HG03439 (cell line): ENCODE results near the gene ZNF519.
"Not testable (repeated sequence)": the region's sequence is repeated elsewhere in the genome, so short reads cannot be mapped to it uniquely, and the experiment has no call there.

Source experiments
- ATAC-seq: cut with Tn5 transposase; IDR thresholded peaks from one replicate; pipeline ENCODE4 v1.9.1; 2021; ENCODE audit warnings: mild to moderate bottlenecking, moderate library complexity; ENCODE audit not compliant: unreplicated experiment

Gene ZNF519

GRCh38 chr18:14132271-14132700 is at the start of gene ZNF519:
Gene ZNF519, minus strand, starts transcription at chr18:14132435. Its CDS starts 158 bp downstream, at chr18:14132277.
- ATAC-seq = peak; percentile 100

- no peak for ATAC-seq
Measured at GRCh38 chr18:14179306-14179705, 47.1 kb upstream of the ZNF519 start.

DNA sequence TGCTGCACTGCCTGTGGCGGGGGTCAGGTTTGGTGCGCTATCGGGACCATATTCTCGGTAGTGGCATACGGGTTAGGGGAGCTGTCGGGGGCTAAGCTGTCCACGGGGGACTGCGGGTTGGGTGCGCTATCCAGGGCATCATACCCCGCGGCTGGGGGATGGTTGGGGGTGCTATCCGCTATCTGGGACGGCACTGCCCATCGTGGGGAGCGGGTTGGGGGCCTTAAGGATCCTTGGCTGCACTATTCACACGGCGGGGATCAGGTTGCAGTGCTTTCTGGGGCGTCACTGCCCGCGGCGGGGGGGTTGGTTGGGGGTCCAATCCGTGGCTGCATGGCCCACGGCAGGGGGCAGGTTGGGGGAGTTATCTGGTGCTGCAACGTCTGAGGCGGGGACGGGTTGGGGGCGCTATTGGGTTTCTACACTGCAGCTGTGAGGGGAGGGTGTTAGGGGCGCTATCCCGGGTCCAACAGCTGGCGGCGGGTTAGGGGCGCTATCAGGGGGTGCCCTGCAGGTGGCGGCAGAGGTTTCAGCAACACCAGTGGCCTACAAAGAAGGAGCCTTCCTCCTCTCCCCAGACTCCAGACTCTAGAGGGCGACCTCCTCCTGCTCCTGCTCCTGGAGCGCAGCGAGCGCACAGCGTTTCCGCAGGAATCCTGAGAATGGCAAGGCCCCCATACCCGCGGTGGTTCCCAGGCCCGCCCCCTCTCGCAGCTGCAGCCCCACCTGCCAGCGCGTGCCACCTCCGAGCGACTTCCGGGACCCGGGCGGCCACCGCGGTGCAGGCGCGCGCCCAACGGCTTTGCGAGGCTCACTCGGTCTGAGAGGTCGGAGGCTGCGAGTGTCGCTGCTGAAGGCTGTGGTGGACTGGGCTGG is 46.3 kb upstream of the ZNF519 start:
- peak; percentile 94 for ATAC-seq

DNA sequence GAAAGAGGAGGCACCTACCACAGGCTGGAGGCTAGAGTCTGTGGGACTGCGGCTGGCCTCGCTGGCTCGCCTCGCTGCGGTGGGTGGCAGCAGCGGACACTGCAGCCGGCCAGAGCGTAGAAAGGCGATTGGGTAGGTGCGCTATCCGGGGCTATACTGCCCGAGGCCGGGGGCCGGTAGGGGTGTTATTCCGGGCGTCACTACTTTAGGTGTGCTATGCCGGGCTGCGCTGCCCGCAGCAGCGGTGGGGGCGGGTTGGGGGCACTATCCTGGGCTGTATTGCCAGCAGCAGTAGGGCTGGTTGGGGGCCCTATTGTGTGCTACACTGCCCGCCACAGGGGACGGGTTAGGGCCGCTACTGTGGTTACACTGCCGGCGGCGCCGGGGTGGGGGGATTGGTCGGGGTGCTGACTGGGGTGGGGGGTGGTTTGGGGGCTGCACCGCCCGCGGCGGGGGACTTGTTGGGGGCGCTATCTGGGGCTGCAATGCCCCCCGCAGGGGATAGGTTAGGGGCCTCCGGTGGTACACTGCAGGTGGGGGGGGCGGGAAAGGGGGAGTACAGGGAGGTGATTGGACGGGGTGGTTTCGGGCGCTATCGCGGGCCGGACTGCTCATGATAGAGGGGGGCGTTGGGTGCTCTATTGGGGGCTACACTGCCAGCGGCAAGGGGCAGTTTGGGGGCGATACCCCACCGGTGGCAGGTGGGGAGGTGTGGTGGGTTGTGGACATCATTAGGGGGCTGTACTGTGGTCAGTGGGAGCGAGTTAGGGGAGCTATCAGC is 45.5 kb upstream of the ZNF519 start:
- ATAC-seq = not testable (repeated sequence)

GRCh38 chr18:14175404-14175803 is 43.2 kb upstream of the ZNF519 start:
- ATAC-seq = not testable (repeated sequence)

GRCh38 chr18:14174706-14175085 is 42.5 kb upstream of the ZNF519 start:
- ATAC-seq = no peak

DNA sequence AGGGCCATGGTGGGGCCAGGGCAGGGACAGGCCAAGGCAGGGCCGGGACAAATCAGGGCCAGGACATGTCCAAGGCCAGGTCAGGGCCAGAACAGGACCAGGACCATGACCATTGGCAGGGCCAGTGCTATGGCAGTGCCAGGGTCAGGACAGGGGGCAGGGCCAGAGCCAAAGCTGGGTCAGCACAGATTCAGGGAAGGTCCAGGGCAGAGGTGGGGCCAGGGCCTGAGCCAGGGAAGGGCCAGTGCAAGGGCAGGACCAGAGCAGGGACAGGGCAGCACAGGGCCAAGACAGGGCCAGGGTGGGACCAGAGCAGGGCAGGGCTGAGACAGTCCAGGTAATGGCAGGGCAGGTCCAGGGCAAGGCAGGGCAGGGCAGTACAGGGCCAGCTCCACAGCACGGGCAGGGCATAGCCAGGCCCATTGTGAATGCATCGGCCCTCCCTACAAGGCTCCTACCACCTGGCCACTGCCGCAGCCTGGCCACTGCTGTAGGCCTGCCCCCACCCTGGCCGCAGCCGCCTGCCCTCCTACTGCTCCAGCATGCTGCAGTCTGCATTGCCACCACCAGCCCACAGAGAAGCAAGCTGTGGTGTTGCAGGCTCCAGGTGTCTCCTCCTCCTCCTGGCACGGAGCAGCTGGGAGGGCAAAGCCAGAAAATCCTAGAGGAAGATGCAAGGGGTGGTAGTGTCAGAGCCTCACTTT is 41.9 kb upstream of the ZNF519 start:
- ATAC-seq = not testable (repeated sequence)

DNA sequence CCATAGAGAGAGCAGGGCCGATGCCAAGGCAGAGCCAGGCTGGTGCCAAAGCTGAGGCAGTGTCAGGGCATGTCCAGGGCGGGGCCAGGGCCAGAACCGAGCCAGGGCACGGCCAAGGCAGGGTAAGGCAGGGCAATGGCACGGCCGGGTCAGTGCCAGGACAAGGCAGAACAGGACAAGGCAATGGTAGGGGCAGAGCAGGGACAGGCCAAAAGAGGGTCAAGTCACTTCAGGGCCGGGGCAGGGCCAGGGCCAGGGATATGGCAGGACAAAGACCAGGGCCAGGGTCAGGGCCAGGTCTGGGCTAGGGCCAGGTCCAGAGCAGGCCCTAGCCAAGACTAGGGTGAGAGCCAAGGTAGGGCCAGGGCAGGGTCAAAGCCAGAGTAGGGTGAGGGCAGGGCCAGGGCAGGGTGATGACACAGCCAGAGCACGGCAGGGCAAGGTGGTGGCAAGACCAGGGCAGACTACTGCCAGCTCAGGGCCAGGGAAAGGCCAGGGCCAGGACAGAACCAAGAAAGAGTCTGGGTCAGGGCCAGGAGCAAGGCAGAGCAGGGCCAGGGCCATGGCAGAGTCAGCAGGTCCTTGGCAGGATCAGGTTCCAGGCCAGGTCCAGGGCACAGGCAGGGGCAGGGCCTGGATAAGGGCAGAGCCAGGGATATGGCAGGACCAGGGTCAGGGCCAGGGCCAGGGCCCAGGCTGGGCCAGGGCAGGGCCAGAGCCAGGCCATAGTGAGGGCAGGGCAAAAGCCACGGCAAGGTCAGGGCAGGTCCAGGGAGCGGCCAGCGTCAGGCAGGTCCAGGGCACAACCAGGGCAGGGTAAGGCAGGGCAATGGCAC is 41.1 kb upstream of the ZNF519 start:
- not testable (repeated sequence) for ATAC-seq

DNA sequence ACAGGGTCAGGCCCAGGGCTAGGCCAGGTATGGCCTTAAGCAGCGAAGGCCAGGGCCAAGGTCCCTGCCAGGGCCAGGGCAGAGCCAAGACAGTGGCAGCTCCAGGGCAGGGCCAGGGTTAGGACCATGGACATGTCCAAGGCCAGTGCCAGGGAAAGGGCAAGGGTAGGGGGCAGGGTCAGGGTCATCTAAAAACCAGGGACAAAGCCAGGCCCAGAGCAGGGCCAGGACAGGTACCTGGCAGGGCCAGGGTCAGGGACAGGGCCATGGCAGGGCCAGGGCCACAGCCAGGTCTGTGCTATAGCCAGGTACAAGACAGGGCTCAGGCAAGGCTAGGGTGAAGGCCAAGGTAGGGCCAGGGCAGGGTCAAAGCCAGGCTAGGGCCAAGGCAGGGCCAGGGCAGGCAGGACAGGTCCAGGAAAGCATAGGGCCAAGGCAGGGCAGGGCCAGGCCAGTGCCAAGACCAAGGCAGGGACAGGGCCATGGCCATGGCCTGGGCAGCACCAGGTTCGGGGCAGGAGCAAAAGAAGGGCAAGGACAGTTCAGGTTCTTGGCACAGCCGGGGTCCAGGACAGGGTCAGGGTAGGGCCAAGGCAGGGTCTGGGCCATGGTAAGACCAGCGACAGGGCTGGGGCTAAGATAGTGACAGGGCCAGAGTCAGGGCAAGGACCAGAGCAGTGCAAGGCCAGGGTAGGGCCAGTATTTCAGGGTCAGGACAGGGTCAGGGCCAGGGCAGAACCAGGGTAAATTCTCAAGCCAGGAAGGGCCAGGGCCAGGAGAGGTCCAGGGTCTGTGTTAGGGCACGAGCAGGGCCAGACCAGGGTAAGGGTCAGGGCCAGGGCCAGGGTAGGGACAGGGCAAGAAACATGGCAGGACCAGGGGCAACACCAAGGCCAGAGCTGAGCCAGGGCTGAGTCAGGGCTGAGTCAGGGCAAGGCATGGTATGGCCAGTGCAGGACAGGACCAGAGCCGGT is 40.2 kb upstream of the ZNF519 start:
- ATAC-seq = not testable (repeated sequence)

DNA sequence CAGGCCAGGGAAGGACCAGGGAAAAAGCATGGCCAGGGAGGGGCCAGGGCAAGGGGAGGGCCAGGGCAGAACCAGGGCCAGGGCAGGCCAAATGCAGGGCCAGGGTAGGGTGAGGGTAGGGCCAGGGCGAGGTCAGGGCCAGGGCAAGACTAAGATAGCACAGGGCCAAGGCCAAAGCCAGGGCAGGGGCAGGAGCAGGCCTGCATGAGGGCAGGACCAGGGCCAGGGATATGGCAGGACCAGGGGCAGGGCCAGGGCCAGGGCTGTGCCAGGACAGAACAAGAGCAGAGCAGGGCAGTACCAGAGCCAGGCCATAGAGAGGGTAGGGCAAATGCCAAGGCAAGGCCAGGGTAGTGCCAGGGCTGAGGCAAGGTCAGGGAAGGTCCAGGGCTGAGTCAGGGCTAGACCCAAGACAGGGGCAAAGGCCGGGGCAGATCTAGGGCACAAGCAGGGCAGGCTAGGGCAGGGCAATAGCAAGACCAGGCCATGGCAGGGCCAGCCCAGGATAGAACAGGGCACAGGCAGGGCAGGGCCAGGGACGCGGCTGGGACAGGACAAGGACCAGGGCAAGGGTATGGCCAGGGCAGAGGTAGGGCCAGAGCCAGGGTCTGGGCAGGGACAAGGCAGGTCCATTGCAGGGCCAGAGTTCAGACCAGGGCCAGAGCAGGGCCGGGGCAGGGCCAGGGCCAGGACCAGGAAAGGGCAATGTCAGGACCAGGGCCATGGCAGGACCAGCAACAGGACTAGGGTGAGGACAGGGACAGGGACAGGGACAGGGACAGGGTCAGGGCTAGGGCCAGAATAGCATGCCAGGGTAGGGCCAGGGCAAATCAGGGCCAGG is 39.3 kb upstream of the ZNF519 start:
- not testable (repeated sequence) for ATAC-seq

- not testable (repeated sequence) for ATAC-seq
Measured at GRCh38 chr18:14170367-14171036, 38.3 kb upstream of the ZNF519 start.

GRCh38 chr18:14162915-14163314 is 30.7 kb upstream of the ZNF519 start:
- not testable (repeated sequence) for ATAC-seq

DNA sequence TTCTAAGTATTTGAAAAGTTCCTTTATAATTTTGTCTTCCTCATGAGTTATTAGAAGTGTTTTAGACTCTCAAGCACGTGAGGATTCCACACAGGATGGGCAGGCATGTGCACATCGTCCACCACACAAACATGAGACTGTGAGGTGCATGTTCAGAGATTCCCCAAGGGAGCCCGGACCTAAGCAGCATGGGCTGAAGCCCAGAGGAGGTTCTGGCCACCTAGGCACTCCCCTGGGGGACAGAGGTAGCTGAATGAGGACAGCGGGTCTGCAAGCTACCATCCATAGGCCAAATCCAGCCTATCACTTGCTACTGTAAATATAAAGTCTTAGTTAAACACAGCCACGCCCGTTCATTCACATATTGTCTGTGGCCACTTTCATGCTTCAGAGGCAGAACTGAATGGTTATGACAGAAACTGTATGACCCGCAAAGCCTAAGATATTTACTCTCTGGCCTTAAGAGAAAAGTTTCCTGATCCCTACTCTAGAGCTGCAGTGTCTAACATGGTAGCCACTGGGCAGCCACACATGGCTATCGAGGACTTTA is 19.4 kb upstream of the ZNF519 start:
- not testable (repeated sequence) for ATAC-seq

GRCh38 chr18:14150766-14151165 is 18.5 kb upstream of the ZNF519 start:
- not testable (repeated sequence) for ATAC-seq

DNA sequence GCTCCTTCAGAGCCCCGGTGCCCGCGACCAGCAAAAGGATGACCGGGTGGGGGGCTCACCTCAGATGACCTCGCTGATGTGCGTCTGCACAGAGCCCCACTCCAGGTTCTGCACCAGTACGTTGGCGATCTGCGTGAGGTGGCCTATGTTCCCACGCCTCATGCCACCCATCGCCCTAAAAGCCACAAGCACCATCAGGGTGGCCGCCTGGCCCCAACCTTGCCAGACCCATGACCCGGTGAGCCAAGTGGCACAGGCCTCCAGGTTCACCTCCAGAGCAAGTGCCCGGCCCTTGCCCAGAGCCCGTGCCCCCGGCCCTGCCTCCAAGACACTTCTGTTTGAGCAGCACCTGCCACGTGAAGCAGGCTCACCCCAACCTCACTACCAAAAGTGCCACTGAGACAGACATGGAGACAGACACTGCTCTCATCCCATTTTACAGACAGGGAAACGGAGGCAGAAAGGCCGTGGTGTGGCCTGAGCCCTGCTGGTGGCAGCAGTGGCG is 17.7 kb upstream of the ZNF519 start:
- ATAC-seq = not testable (repeated sequence)

DNA sequence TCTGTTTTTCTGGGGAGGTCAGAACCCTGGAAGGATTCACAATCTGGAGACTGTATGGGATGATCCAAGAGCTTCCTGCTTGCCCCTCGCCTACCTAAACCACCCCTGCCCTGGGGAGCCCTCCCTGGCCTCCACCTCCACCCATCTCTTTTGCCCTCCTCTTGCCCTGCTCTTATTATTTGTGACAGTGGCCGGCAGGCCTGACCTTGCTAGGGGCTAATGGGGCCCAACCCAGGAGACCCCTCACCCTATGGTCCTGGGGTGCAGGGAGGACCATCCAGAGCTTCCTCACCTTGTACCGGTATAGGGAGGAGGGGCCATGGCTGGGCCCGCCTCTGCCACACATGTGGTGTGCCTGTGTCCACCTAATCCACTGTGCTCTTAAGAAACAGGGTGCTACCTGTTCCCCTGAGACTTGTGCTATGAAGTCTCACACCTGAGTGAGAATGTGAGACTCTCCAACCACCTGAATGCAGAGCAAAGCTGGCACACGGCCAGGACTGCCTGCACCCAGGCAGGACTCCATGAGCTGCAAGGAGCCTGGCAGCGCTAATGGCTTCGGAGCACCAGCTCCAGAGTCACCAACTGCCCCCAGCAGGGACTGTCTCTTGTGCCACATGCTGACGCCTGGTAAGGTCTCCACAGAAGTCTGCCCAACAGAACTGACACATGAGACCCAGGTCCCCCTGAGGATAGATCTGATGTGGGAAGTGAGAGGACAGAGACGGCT is 17.1 kb upstream of the ZNF519 start:
- ATAC-seq = not testable (repeated sequence)
